ENCODE data around the gene ZNF664. TPM values are rescaled to one million over a fixed set of nuclear protein-coding genes. Genes with fewer than 3 reads are reported as not detected.

The ZNF664 gene
- total RNA-seq, 6 donors from 2014 or later: 49.1 to 112 (median 91.8) TPM

DNA sequence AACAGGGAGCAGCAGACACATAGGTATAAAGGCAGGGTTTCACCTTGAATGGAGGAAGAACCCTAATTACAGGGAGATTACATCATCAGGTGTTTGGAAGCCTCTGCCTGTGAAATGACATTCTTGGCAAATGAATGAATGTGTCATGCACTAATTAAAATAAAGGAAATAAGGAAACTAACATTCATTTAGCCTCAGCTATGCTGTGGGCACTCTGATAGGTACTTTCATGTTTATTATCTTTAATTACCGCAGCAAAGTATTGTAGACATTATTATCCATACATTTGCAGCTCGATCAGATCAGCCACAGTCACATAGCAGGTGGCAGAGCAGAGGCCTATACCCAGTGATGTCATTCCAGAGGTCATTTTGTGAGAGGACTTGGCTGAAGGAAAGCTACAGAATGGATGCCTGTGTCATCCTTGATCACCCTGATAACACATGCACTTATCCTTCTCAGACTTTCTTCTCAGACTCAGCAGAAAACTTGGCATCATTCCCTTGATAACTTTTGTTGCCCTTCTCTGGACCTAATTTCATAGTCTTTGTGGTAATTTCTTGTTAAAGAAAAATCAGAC lies 18.4 kb downstream of the ZNF664 start:
- H3K27ac ChIP-seq: no peak overlapping the region
- no peaks in the 10 kb centered on the region for H3K27me3 ChIP-seq
- TF ChIP-seq POLR2AphosphoS5 (IDR thresholded peaks at IDR 0.05): no peak
- TF ChIP-seq, protein P1, sequence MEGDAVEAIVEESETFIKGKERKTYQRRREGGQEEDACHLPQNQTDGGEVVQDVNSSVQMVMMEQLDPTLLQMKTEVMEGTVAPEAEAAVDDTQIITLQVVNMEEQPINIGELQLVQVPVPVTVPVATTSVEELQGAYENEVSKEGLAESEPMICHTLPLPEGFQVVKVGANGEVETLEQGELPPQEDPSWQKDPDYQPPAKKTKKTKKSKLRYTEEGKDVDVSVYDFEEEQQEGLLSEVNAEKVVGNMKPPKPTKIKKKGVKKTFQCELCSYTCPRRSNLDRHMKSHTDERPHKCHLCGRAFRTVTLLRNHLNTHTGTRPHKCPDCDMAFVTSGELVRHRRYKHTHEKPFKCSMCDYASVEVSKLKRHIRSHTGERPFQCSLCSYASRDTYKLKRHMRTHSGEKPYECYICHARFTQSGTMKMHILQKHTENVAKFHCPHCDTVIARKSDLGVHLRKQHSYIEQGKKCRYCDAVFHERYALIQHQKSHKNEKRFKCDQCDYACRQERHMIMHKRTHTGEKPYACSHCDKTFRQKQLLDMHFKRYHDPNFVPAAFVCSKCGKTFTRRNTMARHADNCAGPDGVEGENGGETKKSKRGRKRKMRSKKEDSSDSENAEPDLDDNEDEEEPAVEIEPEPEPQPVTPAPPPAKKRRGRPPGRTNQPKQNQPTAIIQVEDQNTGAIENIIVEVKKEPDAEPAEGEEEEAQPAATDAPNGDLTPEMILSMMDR (IDR thresholded peaks at IDR 0.05): no peak
- no peak for TF ChIP-seq POLR2A (IDR thresholded peaks at IDR 0.05)
- no peak for TF ChIP-seq EP300 (IDR thresholded peaks at IDR 0.05)
- no peaks in the 10 kb centered on the region for H3K9me3 ChIP-seq
- peaks cover 0 to 33% (median 14%) of the 10 kb centered on the region in 4 donors for H3K36me3 ChIP-seq
- H3K4me1 ChIP-seq: peaks cover 3 to 36% (median 19%) of the 10 kb centered on the region in 4 donors
- DNase-seq: no peak
- no peak for ATAC-seq (ENCODE audit: low FRiP score in 2 of 2)
- 83 to 90% methylated on average over 2 of the region's 2 CpGs for WGBS, 2 donors
- H3K4me3 ChIP-seq: no peak overlapping the region

- ATAC-seq (ENCODE audit: low FRiP score in 2 of 2) (no peak), DNase-seq (no peak)
- no peaks in the 10 kb centered on the region for H3K27me3 ChIP-seq
- H3K27ac ChIP-seq: no peak overlapping the region
- TF ChIP-seq, protein P1 (IDR thresholded peaks at IDR 0.05): no peak
- TF ChIP-seq POLR2AphosphoS5 (IDR thresholded peaks at IDR 0.05): no peak
- WGBS, 2 donors: 81 to 88% methylated on average over 6 to 8 of the region's 8 CpGs
- H3K4me1 ChIP-seq: peaks cover 3 to 34% (median 14%) of the 10 kb centered on the region in 4 donors
- no peak overlapping the region for H3K4me3 ChIP-seq
- peaks cover 0 to 33% (median 14%) of the 10 kb centered on the region in 4 donors for H3K36me3 ChIP-seq
- no peaks in the 10 kb centered on the region for H3K9me3 ChIP-seq
Measured at GRCh38 chr12:123992118-123992825, 19.3 kb downstream of the ZNF664 start.

DNA sequence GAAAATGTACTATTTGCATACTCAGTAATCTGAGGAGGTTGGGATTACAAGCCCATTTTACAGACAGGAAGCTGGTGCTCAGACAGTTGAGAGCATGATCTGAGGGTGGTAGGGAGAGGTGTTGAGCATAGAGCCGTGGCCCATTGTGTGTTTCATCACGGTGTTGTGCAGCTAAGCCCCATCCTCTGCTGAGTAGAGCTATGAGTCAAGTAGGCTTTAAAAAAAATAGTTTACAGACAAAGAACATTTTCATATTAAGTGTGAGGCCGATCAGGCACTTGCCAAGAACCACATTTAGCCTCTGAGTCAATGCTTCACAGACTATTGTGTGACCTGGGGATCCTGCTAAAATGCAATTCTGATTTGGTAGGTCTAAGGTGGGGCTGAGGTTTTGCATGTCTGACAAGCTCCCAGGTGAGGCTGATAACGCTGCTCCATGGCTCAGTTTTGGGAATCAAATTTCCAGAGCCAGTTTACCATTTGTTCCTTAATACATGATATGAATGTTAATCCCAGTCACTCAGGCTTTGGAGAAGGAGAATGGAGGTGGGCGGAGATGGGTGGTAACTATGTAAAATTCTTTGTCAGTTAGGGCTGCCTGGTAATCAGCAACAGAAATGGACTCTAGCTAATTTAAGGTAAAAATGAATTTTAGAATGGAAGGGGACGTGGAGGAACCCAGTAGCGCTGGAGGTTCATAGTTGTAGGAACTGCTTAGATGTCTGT lies 22.2 kb downstream of the ZNF664 start:
- Histone ChIP-seq H3K36me3 (peaks cover 0 to 27% (median 5%) of the 10 kb centered on the region in 4 donors), H3K27me3 (no peaks in the 10 kb centered on the region), H3K9me3 (no peaks in the 10 kb centered on the region), H3K4me3 (no peak overlapping the region), H3K27ac (no peak overlapping the region), H3K4me1 (peaks cover 3 to 23% (median 15%) of the 10 kb centered on the region in 4 donors)
- TF ChIP-seq EP300 (IDR thresholded peaks at IDR 0.05) (no peak), POLR2A (IDR thresholded peaks at IDR 0.05) (no peak), POLR2AphosphoS5 (IDR thresholded peaks at IDR 0.05) (no peak)
- TF ChIP-seq, protein P1 (IDR thresholded peaks at IDR 0.05): no peak
- ATAC-seq (ENCODE audit: low FRiP score in 2 of 2): no peak
- DNase-seq: no peak
- WGBS, 2 donors: 78 to 80% methylated on average over 7 of the region's 7 CpGs

- H3K36me3 ChIP-seq: peaks cover 0 to 32% (median 7%) of the 10 kb centered on the region in 4 donors
- H3K27me3 ChIP-seq: no peaks in the 10 kb centered on the region
- H3K27ac ChIP-seq: no peak overlapping the region
- WGBS, 2 donors: 84 to 85% methylated on average over 6 of the region's 6 CpGs
- DNase-seq (no peak), ATAC-seq (ENCODE audit: low FRiP score in 2 of 2) (no peak)
- H3K4me1 ChIP-seq: peaks cover 3 to 19% (median 9%) of the 10 kb centered on the region in 4 donors
- H3K9me3 ChIP-seq: no peaks in the 10 kb centered on the region
- no peak overlapping the region for H3K4me3 ChIP-seq
- TF ChIP-seq EP300 (IDR thresholded peaks at IDR 0.05) (no peak), POLR2A (IDR thresholded peaks at IDR 0.05) (no peak), POLR2AphosphoS5 (IDR thresholded peaks at IDR 0.05) (no peak)
- TF ChIP-seq, protein P1 (IDR thresholded peaks at IDR 0.05): no peak
Measured at GRCh38 chr12:123996581-123996980, 23.6 kb downstream of the ZNF664 start.

Measured in upper lobe of left lung (tissue), 6 donors.